ENCODE measurements around the gene BBIP1.
"Not testable (repeated sequence)": the region's sequence is repeated elsewhere in the genome, so short reads cannot be mapped to it uniquely, and the experiment has no call there.

DNA sequence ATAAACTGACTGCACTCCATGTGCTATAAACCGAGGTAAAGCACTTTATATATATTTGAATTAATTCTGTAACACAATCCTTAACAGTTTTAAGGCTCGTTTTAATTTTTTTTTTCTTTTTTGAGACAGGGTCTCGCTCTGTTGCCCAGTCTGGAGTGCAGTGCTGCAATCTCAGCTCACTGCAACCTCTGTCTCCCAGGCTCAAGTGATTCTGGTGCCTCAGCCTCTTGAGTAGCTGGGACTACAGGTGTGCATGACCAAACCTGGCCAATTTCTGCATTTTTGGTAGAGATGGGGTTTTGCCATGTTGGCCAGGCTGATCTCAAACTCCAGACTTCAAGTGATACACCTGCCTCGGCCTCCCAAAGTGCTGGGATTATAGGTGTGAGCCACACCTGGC, 3.4 kb downstream of the BBIP1 start:
- TF ChIP-seq SP1 (IDR thresholded peaks at IDR 0.05); BHLHE40 (IDR thresholded peaks at IDR 0.05; ENCODE audit: borderline replicate concordance): not testable (repeated sequence)

All from HEK293T (cell line).